H9 (cell line): Measurements from ENCODE around the gene GLB1L3. TPM values are rescaled to one million over a fixed set of nuclear protein-coding genes. Genes with fewer than 3 reads are reported as not detected.
A peak's percentile ranks its signal among the peaks of the same experiment; 100 is the strongest.

Experiments
- DNase-seq: peaks from one replicate; pipeline ENCODE4 v3.0.0-alpha.2; 2017
- H2AFZ ChIP-seq: one replicate; pipeline ENCODE4 v1.6.1; 2013; ENCODE audit warnings: mild to moderate bottlenecking, low read length, control low read depth, moderate library complexity
- H2AK5ac ChIP-seq: 2 replicates; pipeline ENCODE4 v1.6.1; 2013; ENCODE audit warnings: low read length, control low read depth, mixed read lengths; ENCODE audit not compliant: insufficient read length
- H2BK120ac ChIP-seq: one replicate; pipeline ENCODE4 v1.6.1; 2013; ENCODE audit warnings: low read depth, mild to moderate bottlenecking, low read length, control low read depth, inconsistent platforms; ENCODE audit not compliant: poor library complexity, severe bottlenecking
- H2BK12ac ChIP-seq: 2 replicates; pipeline ENCODE4 v1.6.1; 2013; ENCODE audit warnings: low read length, control low read depth, mixed read lengths, low read depth; ENCODE audit not compliant: insufficient read length
- H2BK15ac ChIP-seq: 2 replicates; pipeline ENCODE4 v1.6.1; 2013; ENCODE audit warnings: low read depth, low read length, control low read depth
- H2BK20ac ChIP-seq: one replicate; pipeline ENCODE4 v1.6.1; 2013; ENCODE audit warnings: low read depth, mild to moderate bottlenecking, low read length, control low read depth, inconsistent platforms; ENCODE audit not compliant: poor library complexity, severe bottlenecking
- H2BK5ac ChIP-seq: 2 replicates; pipeline ENCODE4 v1.6.1; 2013; ENCODE audit warnings: low read length, control low read depth, mixed read lengths; ENCODE audit not compliant: insufficient read length
- H3K14ac ChIP-seq: 2 replicates; pipeline ENCODE4 v1.6.1; 2013; ENCODE audit warnings: low read length, control low read depth; ENCODE audit not compliant: insufficient read depth
- H3K18ac ChIP-seq: 2 replicates; pipeline ENCODE4 v1.6.1; 2013; ENCODE audit warnings: low read depth, mild to moderate bottlenecking, mixed read lengths, low read length, control low read depth; ENCODE audit not compliant: insufficient read length
- H3K23ac ChIP-seq: 2 replicates; pipeline ENCODE4 v1.6.1; 2013; ENCODE audit warnings: low read length, control low read depth, mixed read lengths, low read depth; ENCODE audit not compliant: insufficient read length
- H3K23me2 ChIP-seq: 2 replicates; pipeline ENCODE4 v1.6.1; 2013; ENCODE audit warnings: low read depth, mild to moderate bottlenecking, mixed read lengths, low read length, control low read depth; ENCODE audit not compliant: insufficient read length, poor library complexity, severe bottlenecking
- H3K27ac ChIP-seq: 2 replicates; pipeline ENCODE4 v1.5.1; 2013; ENCODE audit warnings: low read length, control low read depth, mixed read lengths, low read depth; ENCODE audit not compliant: insufficient read length
- H3K27me3 ChIP-seq: 2 replicates; pipeline ENCODE4 v1.6.1; 2013; ENCODE audit warnings: low read length, control low read depth, inconsistent platforms; ENCODE audit not compliant: insufficient read depth
- H3K4ac ChIP-seq: 2 replicates; pipeline ENCODE4 v1.6.1; 2013; ENCODE audit warnings: low read depth, mild to moderate bottlenecking, control low read depth, inconsistent platforms, low read length, moderate library complexity
- H3K4me1 ChIP-seq: 2 replicates; pipeline ENCODE4 v1.6.1; 2013; ENCODE audit warnings: low read length, control low read depth, inconsistent platforms; ENCODE audit not compliant: insufficient read depth
- H3K4me2 ChIP-seq: 2 replicates; pipeline ENCODE4 v1.6.1; 2013; ENCODE audit warnings: low read length, control low read depth, mixed read lengths; ENCODE audit not compliant: insufficient read length, insufficient read depth
- H3K56ac ChIP-seq: 2 replicates; pipeline ENCODE4 v1.6.1; 2013; ENCODE audit warnings: low read depth, mild to moderate bottlenecking, mixed read lengths, low read length, control low read depth; ENCODE audit not compliant: insufficient read length
- H3K79me1 ChIP-seq: 2 replicates; pipeline ENCODE4 v1.6.1; 2013; ENCODE audit warnings: low read depth, mild to moderate bottlenecking, moderate library complexity, low read length, control low read depth, inconsistent platforms; ENCODE audit not compliant: insufficient read depth, poor library complexity, severe bottlenecking
- H3K79me2 ChIP-seq: 2 replicates; pipeline ENCODE4 v1.6.1; 2013; ENCODE audit warnings: low read length, control low read depth, inconsistent platforms; ENCODE audit not compliant: insufficient read depth
- H3K9ac ChIP-seq: 2 replicates; pipeline ENCODE4 v1.6.1; 2013; ENCODE audit warnings: low read length, control low read depth, mixed read lengths; ENCODE audit not compliant: insufficient read length; ENCODE audit errors: extremely low read depth
- H3K9me3 ChIP-seq: one replicate; pipeline ENCODE4 v1.6.1; 2013; ENCODE audit warnings: low read depth, low read length, inconsistent platforms; ENCODE audit not compliant: control insufficient read depth
- H3T11ph ChIP-seq: one replicate; pipeline ENCODE4 v1.6.1; 2013; ENCODE audit warnings: mild to moderate bottlenecking, low read length, control low read depth, inconsistent platforms
- H4K20me1 ChIP-seq: one replicate; pipeline ENCODE4 v1.6.1; 2013; ENCODE audit not compliant: control insufficient read depth, insufficient read length, insufficient read depth
- H4K5ac ChIP-seq: 2 replicates; pipeline ENCODE4 v1.6.1; 2013; ENCODE audit warnings: low read depth, mild to moderate bottlenecking, mixed read lengths, low read length, control low read depth; ENCODE audit not compliant: insufficient read length
- H4K8ac ChIP-seq: replicated peaks from 2 replicates; pipeline ENCODE4 v1.6.1; 2013; ENCODE audit warnings: low read length, control low read depth, mixed read lengths, low read depth; ENCODE audit not compliant: insufficient read length
- H4K91ac ChIP-seq: 2 replicates; pipeline ENCODE4 v1.6.1; 2013; ENCODE audit warnings: low read depth, mild to moderate bottlenecking, moderate library complexity, mixed read lengths, low read length, control low read depth; ENCODE audit not compliant: insufficient read length
- H3K27ac Mint-ChIP-seq, 3 experiments: 2 replicates in 2 of 3; 3 replicates in 1 of 3; pipeline ENCODE4 v1.8.0; 2020 to 2021; ENCODE audit warnings: mixed read lengths in 3 of 3, mild to moderate bottlenecking in 1 of 3, moderate library complexity in 1 of 3
- H3K27me3 Mint-ChIP-seq: 2 replicates; pipeline ENCODE4 v1.8.0; 2021; ENCODE audit warnings: low read depth, mild to moderate bottlenecking, moderate library complexity, mixed read lengths
- H3K36me3 Mint-ChIP-seq, 3 experiments: 2 replicates in 2 of 3; 3 replicates in 1 of 3; pipeline ENCODE4 v1.8.0; 2020 to 2021; ENCODE audit warnings: low read depth in 3 of 3, mixed read lengths in 3 of 3; ENCODE audit not compliant: insufficient read depth in 1 of 3
- H3K4me1 Mint-ChIP-seq, 2 experiments: 2 replicates each; pipeline ENCODE4 v1.8.0; 2020; ENCODE audit warnings: mixed read lengths in 2 of 2
- H3K4me3 Mint-ChIP-seq, 2 experiments: 2 replicates in 1 of 2; 3 replicates in 1 of 2; pipeline ENCODE4 v1.8.0; 2020 to 2021; ENCODE audit warnings: mild to moderate bottlenecking in 2 of 2, mixed read lengths in 2 of 2, moderate library complexity in 1 of 2
- H3K9me3 Mint-ChIP-seq, 2 experiments: 2 replicates in 1 of 2; 3 replicates in 1 of 2; pipeline ENCODE4 v1.8.0; 2020; ENCODE audit warnings: mild to moderate bottlenecking in 2 of 2, mixed read lengths in 2 of 2, moderate library complexity in 1 of 2
- WGBS: extraction: QIAGEN DNeasy Blood & Tissue Kit; methylation state at CpG from one replicate; pipeline ENCODE4 v1.1.7; 2013; ENCODE audit warnings: missing lambda C conversion rate, low lambda C conversion rate, mixed read lengths; ENCODE audit not compliant: insufficient read length; ENCODE audit errors: extremely low coverage; 5-methylcytosine and 5-hydroxymethylcytosine counted together
- total RNA-seq: library from RNA; stranded (reverse); gene quantifications from 2 replicates; pipeline ENCODE4 v1.2.1, GENCODE V29; 2021
- TF ChIP-seq, protein P1 (sequence below): fragments of 200-600 bp; sonication (generic); conservative IDR thresholded peaks from 3 replicates; pipeline ENCODE4 v1.8.0; 2021; ENCODE audit warnings: antibody characterized with exemption, mild to moderate bottlenecking

The GLB1L3 gene
- total RNA-seq, 1 experiment from 2014 or later: 11.2 TPM

- peak; percentile 56 for DNase-seq
- Histone ChIP-seq H4K20me1 (no peaks in the 10 kb centered on the region), H3K79me1 (no peaks in the 10 kb centered on the region), H3K27me3 (no peaks in the 10 kb centered on the region; the same call in 1 of the 2 replicates), H3K23me2 (peaks cover 3% of the 10 kb centered on the region), H3K4me2 (peak overlapping the region; percentile 66), H3K23ac (no peak overlapping the region), H3K79me2 (no peaks in the 10 kb centered on the region), H2BK120ac (no peak overlapping the region), H3K14ac (no peak overlapping the region), H2BK5ac (no peak overlapping the region), H4K5ac (no peak overlapping the region), H4K91ac (no peak overlapping the region), H2BK12ac (no peak overlapping the region), H3K4me1 (0 out of 2 replicates have a peak, but pooled peaks cover 3% of the 10 kb centered on the region), H3K9me3 (no peaks in the 10 kb centered on the region), H3K27ac (no peak overlapping the region), H3T11ph (no peak overlapping the region), H3K18ac (no peak overlapping the region), H3K4ac (no peak overlapping the region), H3K56ac (no peak overlapping the region), H2AK5ac (no peak overlapping the region), H2BK15ac (no peak overlapping the region), H3K9ac (no peak overlapping the region), H2BK20ac (no peak overlapping the region), H2AFZ (no peak overlapping the region), H4K8ac (no peak overlapping the region)
- no peak overlapping the region for H3K27ac Mint-ChIP-seq
- WGBS: no CpG with 5 or more reads among the region's 40 CpGs
- H3K36me3 Mint-ChIP-seq: no peaks in the 10 kb centered on the region
- peak overlapping the region; percentile 61 to 77 for H3K4me3 Mint-ChIP-seq
- H3K9me3 Mint-ChIP-seq: no peaks in the 10 kb centered on the region
- H3K4me1 Mint-ChIP-seq: peaks cover 24% of the 10 kb centered on the region in 2 experiments
- TF ChIP-seq, protein P1, sequence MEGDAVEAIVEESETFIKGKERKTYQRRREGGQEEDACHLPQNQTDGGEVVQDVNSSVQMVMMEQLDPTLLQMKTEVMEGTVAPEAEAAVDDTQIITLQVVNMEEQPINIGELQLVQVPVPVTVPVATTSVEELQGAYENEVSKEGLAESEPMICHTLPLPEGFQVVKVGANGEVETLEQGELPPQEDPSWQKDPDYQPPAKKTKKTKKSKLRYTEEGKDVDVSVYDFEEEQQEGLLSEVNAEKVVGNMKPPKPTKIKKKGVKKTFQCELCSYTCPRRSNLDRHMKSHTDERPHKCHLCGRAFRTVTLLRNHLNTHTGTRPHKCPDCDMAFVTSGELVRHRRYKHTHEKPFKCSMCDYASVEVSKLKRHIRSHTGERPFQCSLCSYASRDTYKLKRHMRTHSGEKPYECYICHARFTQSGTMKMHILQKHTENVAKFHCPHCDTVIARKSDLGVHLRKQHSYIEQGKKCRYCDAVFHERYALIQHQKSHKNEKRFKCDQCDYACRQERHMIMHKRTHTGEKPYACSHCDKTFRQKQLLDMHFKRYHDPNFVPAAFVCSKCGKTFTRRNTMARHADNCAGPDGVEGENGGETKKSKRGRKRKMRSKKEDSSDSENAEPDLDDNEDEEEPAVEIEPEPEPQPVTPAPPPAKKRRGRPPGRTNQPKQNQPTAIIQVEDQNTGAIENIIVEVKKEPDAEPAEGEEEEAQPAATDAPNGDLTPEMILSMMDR: 0 out of 3 replicates have a peak, but pooled peaks have one; percentile 14
- peaks cover 59% of the 10 kb centered on the region for H3K27me3 Mint-ChIP-seq
Observed at GRCh38 chr11:134332189-134332631, 56.0 kb downstream of the GLB1L3 start.
